ENCODE data around the gene MS4A10.

Gene MS4A10

DNA sequence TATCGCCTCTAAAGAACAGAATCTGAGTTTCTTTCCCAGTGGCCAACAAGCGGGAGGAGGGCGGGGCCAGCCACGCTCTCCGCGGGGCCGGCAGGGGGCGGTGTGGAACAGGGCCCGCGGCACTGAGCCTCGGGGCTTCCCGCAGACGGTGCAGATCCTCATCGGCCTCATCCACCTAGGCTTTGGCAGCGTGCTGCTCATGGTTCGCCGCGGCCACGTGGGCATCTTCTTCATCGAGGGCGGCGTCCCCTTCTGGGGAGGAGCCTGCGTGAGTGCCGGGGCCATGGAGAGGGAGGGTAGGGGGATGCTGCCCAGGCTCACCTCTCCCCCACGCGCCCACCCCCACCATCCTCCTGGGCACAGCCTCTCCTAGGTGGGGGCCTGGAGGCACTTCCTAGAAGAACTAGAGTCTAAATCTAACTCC lies 17.7 kb upstream of the MS4A10 start:
- Histone ChIP-seq H3K4me3 (ENCODE audit: low read length) (no peak overlapping the region), H3K9ac (ENCODE audit: low read length) (no peak overlapping the region), H3K27ac (ENCODE audit: low read length) (no peak overlapping the region), H3K9me3 (ENCODE audit: control insufficient read depth, low read depth, low read length) (no peaks in the 10 kb centered on the region), H3K4me1 (ENCODE audit: control insufficient read depth, low read depth, low read length) (no peaks in the 10 kb centered on the region), H3K36me3 (ENCODE audit: control insufficient read depth, low read depth, low read length) (no peaks in the 10 kb centered on the region), H3K27me3 (ENCODE audit: control insufficient read depth, insufficient read depth, low read length) (peaks cover 22% of the 10 kb centered on the region)

DNA sequence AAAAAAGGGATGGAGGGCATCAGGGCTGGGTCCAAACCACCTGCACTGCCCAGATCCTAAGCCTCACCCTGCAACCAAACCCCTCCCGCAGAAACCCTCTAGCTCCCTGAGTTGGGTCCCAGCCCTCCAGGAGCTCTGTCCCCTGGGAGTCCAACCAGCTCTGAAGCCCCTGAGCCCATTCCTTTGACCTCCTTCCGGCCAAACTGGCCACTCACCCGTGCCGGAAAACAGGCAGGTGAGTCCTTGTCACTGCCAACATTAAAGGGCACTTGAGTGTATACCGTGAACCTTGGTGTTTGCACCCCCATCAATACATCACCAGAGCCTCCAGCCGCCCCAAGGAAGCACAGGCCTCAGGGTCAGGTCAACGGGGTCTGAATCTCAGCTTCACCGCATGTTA lies 16.9 kb upstream of the MS4A10 start:
- H3K9ac ChIP-seq (ENCODE audit: low read length), result no peak overlapping the region
- no peaks in the 10 kb centered on the region for H3K36me3 ChIP-seq (ENCODE audit: control insufficient read depth, low read depth, low read length)

DNA sequence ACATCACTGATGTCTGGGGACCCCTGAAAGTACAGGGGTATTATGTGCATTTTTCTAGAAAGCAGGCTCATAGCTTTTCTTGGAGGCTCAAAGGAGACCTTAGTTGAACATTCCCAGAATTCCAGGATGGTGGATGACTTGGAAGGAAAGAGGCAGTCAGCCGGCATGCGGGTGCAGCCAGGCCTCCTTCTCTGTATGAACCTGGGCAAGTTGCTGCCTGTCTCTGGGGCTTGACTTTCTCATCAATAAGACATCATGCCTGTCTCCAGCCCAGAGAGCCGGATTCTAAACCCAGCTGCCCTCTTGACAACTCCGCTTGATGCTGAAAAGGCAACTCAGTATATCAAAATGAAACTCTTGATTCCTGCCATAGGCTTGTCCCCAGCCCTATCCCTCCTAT lies 15.9 kb upstream of the MS4A10 start:
- peaks cover 22% of the 10 kb centered on the region for H3K27me3 ChIP-seq (ENCODE audit: control insufficient read depth, insufficient read depth, low read length)
- H3K36me3 ChIP-seq (ENCODE audit: control insufficient read depth, low read depth, low read length), result no peaks in the 10 kb centered on the region
- no peak overlapping the region for H3K4me3 ChIP-seq (ENCODE audit: low read length)
- H3K9me3 ChIP-seq (ENCODE audit: control insufficient read depth, low read depth, low read length), result no peaks in the 10 kb centered on the region
- no peaks in the 10 kb centered on the region for H3K4me1 ChIP-seq (ENCODE audit: control insufficient read depth, low read depth, low read length)
- H3K27ac ChIP-seq (ENCODE audit: low read length), result no peak overlapping the region
- H3K9ac ChIP-seq (ENCODE audit: low read length), result no peak overlapping the region

More for the DNA sequence above, 16.9 kb upstream of the MS4A10 start:
- no peaks in the 10 kb centered on the region for H3K4me1 ChIP-seq (ENCODE audit: control insufficient read depth, low read depth, low read length)
- no peak overlapping the region for H3K27ac ChIP-seq (ENCODE audit: low read length)
- H3K27me3 ChIP-seq (ENCODE audit: control insufficient read depth, insufficient read depth, low read length), result peaks cover 22% of the 10 kb centered on the region
- no peak overlapping the region for H3K4me3 ChIP-seq (ENCODE audit: low read length)
- H3K9me3 ChIP-seq (ENCODE audit: control insufficient read depth, low read depth, low read length), result no peaks in the 10 kb centered on the region

DNA sequence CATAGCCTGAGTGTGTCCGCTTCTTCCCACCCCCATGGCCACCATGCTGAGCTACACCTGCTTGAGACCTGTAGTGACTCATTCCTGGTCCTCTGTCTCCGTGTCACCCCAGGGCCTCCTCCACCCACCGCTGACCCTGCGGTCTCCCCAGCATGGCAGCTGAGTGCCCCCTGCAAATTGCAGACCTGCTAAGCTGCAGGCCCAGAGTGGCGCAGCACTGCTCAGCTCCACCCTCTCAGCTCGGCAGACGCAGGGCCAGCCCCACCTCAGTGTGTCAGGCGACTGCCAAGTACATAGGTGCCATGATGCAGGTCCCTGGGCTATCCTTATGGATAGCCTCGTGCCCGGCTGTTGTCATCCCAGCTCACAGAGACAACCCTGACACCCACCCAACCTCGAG lies 15.3 kb upstream of the MS4A10 start:
- Histone ChIP-seq H3K27me3 (ENCODE audit: control insufficient read depth, insufficient read depth, low read length) (peaks cover 22% of the 10 kb centered on the region), H3K4me3 (ENCODE audit: low read length) (no peak overlapping the region), H3K9ac (ENCODE audit: low read length) (no peak overlapping the region), H3K4me1 (ENCODE audit: control insufficient read depth, low read depth, low read length) (no peaks in the 10 kb centered on the region), H3K36me3 (ENCODE audit: control insufficient read depth, low read depth, low read length) (no peaks in the 10 kb centered on the region), H3K27ac (ENCODE audit: low read length) (no peak overlapping the region), H3K9me3 (ENCODE audit: control insufficient read depth, low read depth, low read length) (no peaks in the 10 kb centered on the region)

DNA sequence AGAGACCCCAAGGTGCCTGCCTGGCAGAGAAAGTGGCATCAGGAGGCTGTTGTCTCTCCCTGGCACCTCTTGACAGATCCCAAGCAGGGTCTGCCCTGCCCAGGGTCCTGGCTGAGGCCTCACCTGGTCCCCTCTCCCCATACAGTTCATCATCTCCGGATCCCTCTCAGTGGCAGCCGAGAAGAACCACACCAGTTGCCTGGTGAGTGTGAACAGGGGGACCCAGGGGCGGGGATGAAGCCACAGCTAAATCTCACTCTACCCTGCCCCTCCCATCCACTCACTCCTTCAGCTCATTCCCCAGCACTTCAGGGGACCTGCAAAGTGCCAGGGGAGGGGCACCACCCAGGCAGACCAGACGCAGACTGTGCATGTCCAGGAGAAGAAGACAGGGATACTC lies 14.0 kb upstream of the MS4A10 start:
- H3K27me3 ChIP-seq (ENCODE audit: control insufficient read depth, insufficient read depth, low read length), result peaks cover 22% of the 10 kb centered on the region
- H3K9ac ChIP-seq (ENCODE audit: low read length), result no peak overlapping the region
- H3K4me3 ChIP-seq (ENCODE audit: low read length), result no peak overlapping the region
- no peaks in the 10 kb centered on the region for H3K4me1 ChIP-seq (ENCODE audit: control insufficient read depth, low read depth, low read length)
- no peaks in the 10 kb centered on the region for H3K36me3 ChIP-seq (ENCODE audit: control insufficient read depth, low read depth, low read length)
- no peaks in the 10 kb centered on the region for H3K9me3 ChIP-seq (ENCODE audit: control insufficient read depth, low read depth, low read length)
- H3K27ac ChIP-seq (ENCODE audit: low read length), result no peak overlapping the region

DNA sequence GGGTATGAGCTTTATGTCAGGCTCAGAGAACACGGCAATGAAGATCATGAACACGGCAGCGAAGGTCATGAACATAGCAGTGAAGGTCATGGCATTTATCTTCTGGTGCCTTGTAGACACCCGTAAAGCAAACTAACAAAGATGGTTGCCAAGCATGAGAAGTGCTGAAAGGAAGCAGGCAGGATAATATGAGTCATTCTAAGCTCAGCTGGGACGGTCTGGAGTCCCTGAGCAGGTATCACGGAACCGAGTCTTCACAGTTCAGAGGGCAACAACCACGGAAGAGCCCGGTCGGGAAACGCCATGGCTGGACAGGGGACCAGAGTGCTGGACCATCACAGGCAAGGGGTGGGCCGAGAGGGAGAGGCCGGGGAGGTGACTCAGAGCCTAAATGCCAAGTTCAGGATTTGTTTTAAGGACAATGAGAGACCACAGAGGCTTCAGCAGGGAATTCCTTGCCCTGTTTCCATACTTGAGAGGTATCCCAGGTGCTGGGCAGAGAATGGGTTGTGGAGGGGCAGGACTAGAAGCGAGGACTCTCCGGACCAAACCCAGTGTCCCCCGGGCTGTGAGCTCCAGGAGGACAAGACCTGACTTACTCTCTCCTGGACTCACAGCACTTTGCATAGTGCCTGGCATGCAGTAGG lies 13.1 kb upstream of the MS4A10 start:
- H3K9me3 ChIP-seq (ENCODE audit: control insufficient read depth, low read depth, low read length), result no peaks in the 10 kb centered on the region

DNA sequence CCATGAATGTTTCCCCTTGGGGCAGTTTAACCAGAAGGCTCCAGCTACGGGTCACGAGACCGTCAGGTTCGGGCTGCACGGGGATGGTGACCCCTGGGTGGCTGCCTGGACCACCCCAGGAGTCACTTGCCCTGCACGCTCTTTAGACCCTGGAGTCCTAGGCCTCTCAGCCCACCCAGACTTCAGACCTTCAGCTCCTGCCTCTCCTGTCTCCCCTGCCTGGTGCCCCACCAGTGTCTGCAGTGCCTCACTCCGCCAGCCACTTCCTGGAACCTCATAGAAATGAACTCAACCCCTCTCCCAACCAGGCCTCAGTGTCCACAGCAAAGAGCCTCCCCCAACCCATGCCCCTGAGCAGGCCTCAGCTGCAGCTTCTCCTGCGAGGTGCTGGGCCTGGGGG lies 12.5 kb upstream of the MS4A10 start:
- Histone ChIP-seq H3K9me3 (ENCODE audit: control insufficient read depth, low read depth, low read length) (no peaks in the 10 kb centered on the region), H3K4me1 (ENCODE audit: control insufficient read depth, low read depth, low read length) (no peaks in the 10 kb centered on the region), H3K36me3 (ENCODE audit: control insufficient read depth, low read depth, low read length) (no peaks in the 10 kb centered on the region), H3K27ac (ENCODE audit: low read length) (no peak overlapping the region), H3K4me3 (ENCODE audit: low read length) (no peak overlapping the region), H3K27me3 (ENCODE audit: control insufficient read depth, insufficient read depth, low read length) (peaks cover 14% of the 10 kb centered on the region), H3K9ac (ENCODE audit: low read length) (no peak overlapping the region)

More for the DNA sequence above, 13.1 kb upstream of the MS4A10 start:
- H3K27ac ChIP-seq (ENCODE audit: low read length), result no peak overlapping the region
- peaks cover 17% of the 10 kb centered on the region for H3K27me3 ChIP-seq (ENCODE audit: control insufficient read depth, insufficient read depth, low read length)
- no peaks in the 10 kb centered on the region for H3K36me3 ChIP-seq (ENCODE audit: control insufficient read depth, low read depth, low read length)
- no peak overlapping the region for H3K4me3 ChIP-seq (ENCODE audit: low read length)
- H3K9ac ChIP-seq (ENCODE audit: low read length), result no peak overlapping the region
- no peaks in the 10 kb centered on the region for H3K4me1 ChIP-seq (ENCODE audit: control insufficient read depth, low read depth, low read length)

DNA sequence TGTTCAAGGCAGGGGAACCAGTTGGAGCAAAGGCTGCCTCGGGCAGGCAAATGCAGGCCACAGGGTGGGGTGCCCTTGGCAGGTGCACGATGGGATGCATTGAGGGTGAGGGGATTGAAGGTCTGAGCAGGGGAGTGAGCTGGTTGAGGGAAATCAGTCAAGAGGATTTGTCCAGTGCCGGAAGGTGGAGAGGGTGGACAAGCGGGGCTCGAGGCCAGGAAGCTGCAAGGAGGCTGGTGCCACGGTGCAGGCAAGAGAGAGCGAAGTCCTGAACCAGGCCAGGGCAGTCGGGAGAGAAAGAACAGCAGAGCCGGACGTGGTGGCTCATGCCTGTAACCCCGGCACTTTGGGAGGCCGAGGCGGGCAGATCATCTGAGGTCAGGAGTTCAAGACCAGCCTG lies 10.4 kb upstream of the MS4A10 start:
- Histone ChIP-seq H3K27me3 (ENCODE audit: control insufficient read depth, insufficient read depth, low read length) (no peaks in the 10 kb centered on the region), H3K4me1 (ENCODE audit: control insufficient read depth, low read depth, low read length) (no peaks in the 10 kb centered on the region), H3K27ac (ENCODE audit: low read length) (no peak overlapping the region), H3K9ac (ENCODE audit: low read length) (no peak overlapping the region), H3K4me3 (ENCODE audit: low read length) (no peak overlapping the region), H3K9me3 (ENCODE audit: control insufficient read depth, low read depth, low read length) (no peaks in the 10 kb centered on the region), H3K36me3 (ENCODE audit: control insufficient read depth, low read depth, low read length) (no peaks in the 10 kb centered on the region)

DNA sequence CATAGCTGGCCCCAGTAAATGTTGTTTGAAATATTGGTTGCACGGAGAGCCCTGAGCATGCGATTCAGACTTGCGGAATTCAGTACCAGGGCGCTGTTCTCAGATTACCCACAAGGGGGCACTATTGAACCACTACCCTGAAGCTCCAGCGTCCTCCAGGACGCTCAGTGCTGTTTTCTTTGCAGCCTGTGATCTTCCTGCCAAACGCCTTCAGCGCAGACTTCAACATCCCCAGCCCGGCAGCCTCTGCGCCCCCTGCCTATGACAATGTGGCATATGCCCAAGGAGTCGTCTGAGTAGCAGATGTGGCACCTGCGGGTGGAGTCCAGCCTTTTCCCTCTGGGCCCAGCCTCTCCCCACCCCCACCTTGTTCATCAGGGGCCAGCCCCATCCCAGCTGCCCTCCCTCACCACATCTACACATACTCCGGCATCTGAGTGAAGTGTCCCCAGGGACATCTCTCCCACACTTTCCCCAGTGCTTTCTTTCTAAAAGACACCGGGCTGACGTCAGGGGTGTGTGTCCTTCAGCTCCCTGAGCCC lies 9.6 kb upstream of the MS4A10 start:
- Histone ChIP-seq H3K4me3 (ENCODE audit: low read length) (no peak overlapping the region), H3K27ac (ENCODE audit: low read length) (no peak overlapping the region), H3K4me1 (ENCODE audit: control insufficient read depth, low read depth, low read length) (no peaks in the 10 kb centered on the region), H3K27me3 (ENCODE audit: control insufficient read depth, insufficient read depth, low read length) (no peaks in the 10 kb centered on the region), H3K36me3 (ENCODE audit: control insufficient read depth, low read depth, low read length) (no peaks in the 10 kb centered on the region), H3K9ac (ENCODE audit: low read length) (no peak overlapping the region), H3K9me3 (ENCODE audit: control insufficient read depth, low read depth, low read length) (no peaks in the 10 kb centered on the region)

DNA sequence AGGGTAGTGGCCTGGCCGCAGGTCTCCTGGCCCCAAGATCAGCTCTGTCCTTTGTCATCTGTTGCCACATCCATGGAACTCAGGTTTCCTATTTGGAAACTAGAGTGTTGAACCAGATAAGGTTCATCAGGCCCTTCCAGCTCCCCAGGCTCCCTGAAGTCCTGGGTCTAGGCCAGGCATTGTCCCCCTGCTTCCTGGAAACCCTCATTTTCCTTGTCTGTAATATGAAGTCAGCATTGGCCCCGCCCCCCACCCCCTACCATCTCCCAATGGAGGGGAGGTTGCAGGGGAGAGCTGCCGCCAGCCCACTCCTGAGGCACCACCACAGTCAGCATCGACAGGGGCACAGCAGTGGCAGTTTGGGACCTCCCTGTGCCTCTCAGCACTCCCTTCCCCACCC lies 9.0 kb upstream of the MS4A10 start:
- Histone ChIP-seq H3K27me3 (ENCODE audit: control insufficient read depth, insufficient read depth, low read length) (no peaks in the 10 kb centered on the region), H3K9me3 (ENCODE audit: control insufficient read depth, low read depth, low read length) (no peaks in the 10 kb centered on the region), H3K27ac (ENCODE audit: low read length) (no peak overlapping the region), H3K36me3 (ENCODE audit: control insufficient read depth, low read depth, low read length) (no peaks in the 10 kb centered on the region), H3K9ac (ENCODE audit: low read length) (no peak overlapping the region), H3K4me3 (ENCODE audit: low read length) (no peak overlapping the region), H3K4me1 (ENCODE audit: control insufficient read depth, low read depth, low read length) (no peaks in the 10 kb centered on the region)

DNA sequence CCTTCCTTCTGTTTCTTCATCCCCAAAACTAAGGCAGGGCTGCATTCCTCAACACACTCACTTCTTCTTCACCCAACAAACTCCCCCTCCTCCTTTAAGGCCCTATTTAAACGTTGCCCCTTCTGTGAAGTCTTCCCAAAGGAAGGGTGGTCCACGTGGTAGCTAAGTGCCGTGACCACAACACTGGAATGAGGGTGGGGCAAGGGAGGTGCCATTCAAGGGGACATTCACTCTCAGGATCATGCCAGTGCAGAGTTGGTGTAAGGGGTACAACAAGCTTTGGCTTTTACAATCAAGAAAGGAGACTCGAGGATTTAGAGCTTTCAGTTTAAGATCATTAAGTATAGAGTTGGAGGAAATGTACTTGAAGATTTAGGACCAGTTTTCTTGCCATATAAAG lies 8.0 kb upstream of the MS4A10 start:
- Histone ChIP-seq H3K27me3 (ENCODE audit: control insufficient read depth, insufficient read depth, low read length) (no peaks in the 10 kb centered on the region), H3K4me1 (ENCODE audit: control insufficient read depth, low read depth, low read length) (no peaks in the 10 kb centered on the region), H3K4me3 (ENCODE audit: low read length) (no peak overlapping the region), H3K27ac (ENCODE audit: low read length) (no peak overlapping the region), H3K36me3 (ENCODE audit: control insufficient read depth, low read depth, low read length) (no peaks in the 10 kb centered on the region), H3K9ac (ENCODE audit: low read length) (no peak overlapping the region), H3K9me3 (ENCODE audit: control insufficient read depth, low read depth, low read length) (no peaks in the 10 kb centered on the region)

DNA sequence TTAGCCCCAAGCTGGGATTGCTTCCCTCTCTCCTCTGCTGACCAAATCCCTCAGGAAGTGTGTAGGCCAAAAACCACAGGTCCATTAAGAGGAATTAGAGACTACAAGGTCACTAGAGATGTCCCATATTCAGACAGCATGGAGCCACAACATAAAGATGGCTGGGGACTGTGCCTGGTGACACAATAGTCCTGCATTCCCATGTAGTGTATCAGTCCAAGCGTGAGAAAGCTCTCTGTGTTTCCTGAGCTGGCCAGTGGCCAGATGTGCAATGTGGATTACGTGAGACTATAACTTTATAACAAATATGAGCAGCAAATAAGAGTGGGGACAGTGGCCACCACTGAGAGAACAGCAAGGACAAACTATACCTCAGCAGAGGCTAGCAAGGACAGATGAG lies 7.6 kb upstream of the MS4A10 start:
- no peaks in the 10 kb centered on the region for H3K9me3 ChIP-seq (ENCODE audit: control insufficient read depth, low read depth, low read length)
- no peaks in the 10 kb centered on the region for H3K27me3 ChIP-seq (ENCODE audit: control insufficient read depth, insufficient read depth, low read length)
- no peak overlapping the region for H3K27ac ChIP-seq (ENCODE audit: low read length)
- H3K4me1 ChIP-seq (ENCODE audit: control insufficient read depth, low read depth, low read length), result no peaks in the 10 kb centered on the region
- no peaks in the 10 kb centered on the region for H3K36me3 ChIP-seq (ENCODE audit: control insufficient read depth, low read depth, low read length)
- H3K9ac ChIP-seq (ENCODE audit: low read length), result no peak overlapping the region
- H3K4me3 ChIP-seq (ENCODE audit: low read length), result no peak overlapping the region

Data from iPS-18a (cell line).